Epidermal melanocyte (primary cell): ENCODE measurements around the gene PDS5A.
"Not testable (repeated sequence)": the region's sequence is repeated elsewhere in the genome, so short reads cannot be mapped to it uniquely, and the experiment has no call there.

Source experiments
- DNase-seq: peaks from one replicate; pipeline ENCODE4 v3.0.0; 2011; ENCODE audit warnings: low spot score; ENCODE audit not compliant: insufficient read length

PDS5A gene

GRCh38 chr4:39977489-39978377 lies at the start of gene PDS5A:
TSS of gene PDS5A (minus strand) at chr4:39977911. CDS start at chr4:39976577, 1,334 bp downstream.
- peak; percentile 71 for DNase-seq

DNA sequence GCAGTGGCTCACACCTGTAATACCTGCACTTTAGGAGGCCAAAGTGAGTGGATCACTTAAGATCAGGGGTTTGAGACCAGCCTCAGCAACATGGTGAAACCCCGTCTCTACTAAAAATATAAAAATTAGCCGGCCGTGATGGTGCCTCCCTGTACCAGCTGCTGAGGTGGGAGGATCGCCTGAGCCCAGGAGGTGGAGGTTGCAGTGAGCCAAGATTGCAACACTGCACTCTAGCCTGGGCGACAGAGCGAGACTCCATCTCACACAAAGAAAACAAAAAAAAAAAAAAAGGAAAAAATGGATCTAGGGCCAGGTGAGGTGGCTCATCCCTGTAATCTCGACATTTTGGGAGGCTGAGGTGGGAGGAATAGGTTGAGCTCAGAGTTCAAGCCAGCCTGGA lies 46.3 kb upstream of the PDS5A start:
- not testable (repeated sequence) for DNase-seq

- DNase-seq, result not testable (repeated sequence)
Observed at GRCh38 chr4:40021116-40021515, 43.4 kb upstream of the PDS5A start.

DNA sequence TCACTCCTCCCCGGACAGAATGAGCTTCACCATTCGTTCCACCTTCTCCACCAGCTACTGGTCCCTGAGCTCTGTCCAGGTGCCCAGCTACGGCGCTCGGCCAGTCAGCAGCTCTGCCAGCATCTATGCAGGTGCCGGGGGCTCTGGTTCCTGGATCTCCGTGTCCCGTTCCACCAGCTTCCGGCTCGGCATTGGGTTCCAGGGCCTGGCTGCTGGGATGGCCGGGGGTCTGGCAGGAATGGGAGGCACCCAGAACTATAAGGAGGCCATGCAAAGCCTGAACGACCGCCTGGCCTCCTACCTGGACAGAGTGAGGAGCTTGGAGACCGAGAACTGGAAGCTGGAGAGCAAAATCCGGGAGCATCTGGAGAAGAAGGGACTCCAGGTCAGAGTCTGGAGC lies 42.5 kb upstream of the PDS5A start:
- no peak for DNase-seq

DNA sequence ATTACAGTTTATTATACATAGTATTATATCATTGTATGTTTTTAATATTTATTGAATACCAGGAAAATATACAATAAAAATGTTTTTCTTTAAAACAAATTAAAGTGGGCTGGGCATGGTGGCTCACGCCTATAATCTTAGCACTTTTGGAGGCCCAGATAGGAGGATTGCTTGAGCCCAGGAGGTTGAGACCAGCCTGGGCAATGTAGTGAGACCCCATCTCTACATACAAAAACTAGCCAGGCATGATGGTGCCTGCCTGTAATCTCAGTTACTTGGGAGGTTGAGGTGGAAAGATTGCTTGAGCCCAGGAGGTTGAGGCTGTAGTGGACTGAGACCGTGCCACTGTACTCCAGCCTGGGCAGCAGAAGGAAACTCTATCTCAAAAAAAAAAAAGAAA lies 38.3 kb upstream of the PDS5A start:
- no peak for DNase-seq

DNA sequence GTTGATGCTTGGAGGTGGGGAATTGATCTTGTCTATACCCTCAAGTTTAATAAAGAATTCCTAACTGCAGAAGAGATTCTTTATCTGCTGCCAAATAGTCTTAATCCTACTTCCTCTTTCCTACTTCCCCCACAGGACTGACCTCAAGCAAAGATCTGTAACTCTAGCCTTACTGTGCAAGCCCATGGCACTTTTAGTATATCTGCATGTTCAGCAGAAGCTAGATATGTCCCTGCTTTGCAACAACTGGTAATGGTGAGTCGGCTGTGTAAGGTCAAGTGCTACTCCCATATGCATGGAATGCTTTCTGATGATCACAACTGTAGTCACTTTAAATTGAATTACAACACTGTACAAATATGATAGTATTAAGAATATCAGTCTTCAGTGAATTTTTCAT lies 26.3 kb upstream of the PDS5A start:
- no peak for DNase-seq

- no peak for DNase-seq
Observed at GRCh38 chr4:40000711-40001110, 23.0 kb upstream of the PDS5A start.

- DNase-seq, result no peak
Observed at GRCh38 chr4:39998659-39999345, 21.1 kb upstream of the PDS5A start.

GRCh38 chr4:39996811-39997210 lies 19.1 kb upstream of the PDS5A start:
- no peak for DNase-seq

- no peak for DNase-seq
Observed at GRCh38 chr4:39994406-39994805, 16.7 kb upstream of the PDS5A start.

- not testable (repeated sequence) for DNase-seq
Observed at GRCh38 chr4:39989381-39989780, 11.7 kb upstream of the PDS5A start.

DNA sequence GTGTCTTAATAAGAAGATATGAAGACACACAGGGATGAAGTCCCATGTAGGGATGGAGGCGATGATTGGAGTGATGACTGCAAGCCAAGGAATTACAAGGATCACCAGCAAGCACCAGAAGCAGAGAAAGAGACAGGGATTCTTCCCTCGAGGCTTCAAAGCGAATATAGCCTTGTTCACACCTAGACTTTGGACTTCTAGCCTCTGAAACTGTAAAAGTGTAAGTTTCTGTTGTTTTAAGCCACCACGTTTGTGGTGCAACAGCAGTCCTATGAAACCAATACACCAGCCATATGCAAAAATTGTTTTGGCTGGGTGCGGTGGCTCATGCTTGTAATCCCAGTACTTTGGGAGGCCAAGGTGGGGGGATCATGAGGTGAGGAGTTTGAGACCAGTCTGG lies 9.8 kb upstream of the PDS5A start:
- no peak for DNase-seq

- DNase-seq, result no peak
Observed at GRCh38 chr4:39978904-39979303, 1.2 kb upstream of the PDS5A start.

- DNase-seq, result no peak
Observed at GRCh38 chr4:39978378-39978775, 666 bp upstream of the PDS5A start.

DNA sequence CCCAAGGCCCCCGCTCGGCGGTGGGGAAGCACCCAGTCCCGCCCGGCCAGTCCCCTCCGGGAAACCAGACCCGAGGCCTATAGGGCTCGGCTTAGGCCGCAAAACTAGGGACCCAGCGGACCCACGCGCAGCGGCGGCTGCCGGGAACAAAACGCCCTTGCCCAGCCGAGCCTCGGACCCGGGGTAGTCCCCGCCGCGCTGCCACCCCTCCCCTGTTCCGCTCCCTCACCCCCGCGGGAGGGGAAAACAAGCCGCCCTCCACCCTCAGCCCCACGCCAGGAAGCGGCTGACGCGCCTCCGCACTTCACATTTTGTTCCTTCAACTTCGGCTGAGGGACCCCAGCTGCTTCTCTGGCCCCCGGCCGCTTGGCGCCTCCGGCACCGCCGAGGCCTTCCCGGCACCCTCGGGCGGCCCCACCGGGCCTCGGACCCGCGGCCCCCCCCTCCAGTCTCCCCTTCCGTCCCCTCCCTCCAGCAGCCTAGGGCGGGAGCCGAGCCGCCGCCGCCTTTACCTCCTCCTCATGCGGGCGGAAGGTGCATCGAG lies 694 bp downstream of the PDS5A start:
- no peak for DNase-seq

GRCh38 chr4:39976141-39976944 lies 1.4 kb downstream of the PDS5A start:
- DNase-seq, result peak; percentile 57

- DNase-seq, result no peak
Observed at GRCh38 chr4:39975488-39976089, 2.1 kb downstream of the PDS5A start.

DNA sequence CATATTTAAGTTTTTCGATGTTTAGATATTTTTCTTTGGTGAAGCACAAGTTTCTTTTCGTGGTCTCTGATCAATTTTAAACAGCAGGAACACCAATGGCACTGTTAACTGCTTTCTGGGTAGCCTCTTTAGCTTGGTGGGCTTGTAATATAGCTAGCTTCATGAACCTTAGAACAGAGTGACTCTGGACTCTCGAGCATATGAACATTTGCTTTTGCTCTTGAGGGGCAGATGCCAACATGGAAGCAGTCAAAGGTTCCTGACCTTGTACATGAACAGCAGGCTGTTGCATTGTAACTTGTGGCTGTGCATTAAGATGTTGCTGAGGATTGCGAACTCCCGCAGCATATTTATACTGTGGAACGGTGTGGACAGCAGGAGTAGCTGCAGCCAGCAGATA lies 4.7 kb downstream of the PDS5A start:
- not testable (repeated sequence) for DNase-seq

DNA sequence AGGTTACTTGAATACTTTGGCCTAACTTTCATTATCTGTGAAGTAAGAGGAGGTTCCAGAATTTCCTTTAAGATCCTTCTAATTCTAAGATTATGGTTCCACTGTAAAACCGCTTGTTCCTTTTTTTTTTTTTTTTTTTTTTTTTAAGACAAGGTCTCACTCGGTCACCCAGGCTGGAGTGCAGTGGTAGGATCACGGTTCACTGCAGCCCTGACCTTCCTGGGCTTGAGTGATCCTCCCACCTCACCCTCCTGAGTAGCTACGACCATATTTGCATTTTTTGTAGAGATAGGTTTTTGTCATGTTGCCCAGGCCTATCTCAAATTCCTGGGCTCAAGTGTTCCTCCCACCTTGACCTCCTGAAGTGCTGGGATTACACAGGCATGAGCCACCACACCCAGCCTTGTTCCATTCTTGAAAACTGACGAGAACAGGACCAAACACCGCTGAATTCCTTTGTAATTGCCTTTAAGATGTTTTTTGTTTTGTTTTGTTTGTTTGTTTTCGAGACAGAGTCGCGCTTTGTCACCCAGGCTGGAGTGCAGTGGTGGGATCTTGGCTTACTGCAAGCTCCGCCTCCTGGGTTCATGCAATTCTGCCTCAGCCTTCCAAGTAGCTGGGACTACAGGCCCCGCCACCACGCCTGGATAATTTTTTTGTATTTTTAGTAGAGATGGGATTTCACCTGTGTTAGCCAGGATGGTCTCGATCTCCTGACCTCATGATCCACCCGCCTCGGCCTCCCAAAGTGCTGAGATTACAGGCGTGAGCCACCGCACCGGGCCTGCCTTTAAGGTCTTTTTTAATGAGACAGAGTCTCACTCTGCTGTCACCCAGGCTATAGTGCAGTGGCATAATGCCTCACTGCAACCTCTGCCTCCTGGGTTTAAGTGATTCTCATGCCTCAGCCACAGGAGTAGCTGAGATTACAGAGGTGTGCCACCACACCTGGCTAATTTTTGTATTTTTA lies 6.8 kb downstream of the PDS5A start:
- DNase-seq, result no peak

- no peak for DNase-seq
Observed at GRCh38 chr4:39963656-39964055, 14.1 kb downstream of the PDS5A start.
